Measurements from ENCODE around the gene ADCY9. TPM values are rescaled to one million over a fixed set of nuclear protein-coding genes. Genes with fewer than 3 reads are reported as not detected.
A peak's percentile ranks its signal among the peaks of the same experiment; 100 is the strongest.

Gene ADCY9
- total and polyA plus RNA-seq, 2 experiments from 2014 or later: 2.2 to 18.3 TPM

- DNase-seq (ENCODE audit: low spot score): no peak
- Mint-ChIP-seq H3K4me1 (peaks cover 25% of the 10 kb centered on the region), H3K36me3 (ENCODE audit: low read depth) (no peaks in the 10 kb centered on the region), H3K4me3 (no peak overlapping the region), H3K27me3 (ENCODE audit: insufficient read depth, low read depth, poor library complexity) (peaks cover 3% of the 10 kb centered on the region), H3K9me3 (no peaks in the 10 kb centered on the region), H3K27ac (peak overlapping the region; percentile 26; the same call in 1 of the 2 replicates)
- peaks cover 21% of the 10 kb centered on the region for H3K4me1 ChIP-seq (ENCODE audit: insufficient read depth)
- no peak overlapping the region for H3K4me3 ChIP-seq
- no peak overlapping the region for H3K27ac ChIP-seq (ENCODE audit: low read depth)
- H3K27me3 ChIP-seq (ENCODE audit: insufficient read depth): no peaks in the 10 kb centered on the region
- no peaks in the 10 kb centered on the region for H3K36me3 ChIP-seq (ENCODE audit: insufficient read depth)
- H3K79me2 ChIP-seq (replicated peaks; ENCODE audit: insufficient read depth): peaks cover 3% of the 10 kb centered on the region; the same call in 1 of the 2 replicates
- no peak for ATAC-seq
- no peak overlapping the region for H2AFZ ChIP-seq
- TF ChIP-seq STAT1 (IDR thresholded peaks at IDR 0.05; ENCODE audit: unreplicated experiment): no peak
- TF ChIP-seq POLR2AphosphoS5 (IDR thresholded peaks at IDR 0.05; ENCODE audit: low read depth): no peak
- H3K4me2 ChIP-seq: no peak overlapping the region
- no peaks in the 10 kb centered on the region for H4K20me1 ChIP-seq (replicated peaks; ENCODE audit: insufficient read depth)
- H3K9me2 ChIP-seq (ENCODE audit: insufficient read depth): no peaks in the 10 kb centered on the region
- H3F3A ChIP-seq (replicated peaks; ENCODE audit: low read depth): no peaks in the 10 kb centered on the region
Measured at GRCh38 chr16:4003166-4003565, 113.1 kb downstream of the ADCY9 start.

- Mint-ChIP-seq H3K4me1 (peaks cover 15% of the 10 kb centered on the region), H3K27me3 (ENCODE audit: insufficient read depth, low read depth, poor library complexity) (peaks cover 2% of the 10 kb centered on the region), H3K9me3 (no peaks in the 10 kb centered on the region), H3K27ac (no peak overlapping the region), H3K4me3 (no peak overlapping the region), H3K36me3 (ENCODE audit: low read depth) (no peaks in the 10 kb centered on the region)
- no peak for DNase-seq (ENCODE audit: low spot score)
- no peak overlapping the region for H2AFZ ChIP-seq
- ATAC-seq: no peak
- no peaks in the 10 kb centered on the region for H4K20me1 ChIP-seq (replicated peaks; ENCODE audit: insufficient read depth)
- H3K27ac ChIP-seq (ENCODE audit: low read depth): no peak overlapping the region
- peaks cover 3% of the 10 kb centered on the region; the same call in 1 of the 2 replicates for H3K79me2 ChIP-seq (replicated peaks; ENCODE audit: insufficient read depth)
- no peaks in the 10 kb centered on the region for H3F3A ChIP-seq (replicated peaks; ENCODE audit: low read depth)
- H3K27me3 ChIP-seq (ENCODE audit: insufficient read depth): no peaks in the 10 kb centered on the region
- H3K4me2 ChIP-seq: no peak overlapping the region
- H3K4me1 ChIP-seq (ENCODE audit: insufficient read depth): peaks cover 11% of the 10 kb centered on the region
- no peaks in the 10 kb centered on the region for H3K9me2 ChIP-seq (ENCODE audit: insufficient read depth)
- H3K36me3 ChIP-seq (ENCODE audit: insufficient read depth): no peaks in the 10 kb centered on the region
- H3K4me3 ChIP-seq: no peak overlapping the region
- TF ChIP-seq ZNF114 (CRISPR knock-in tag; IDR thresholded peaks at IDR 0.05) (no peak), ETS1 (IDR thresholded peaks at IDR 0.05) (no peak), STAT1 (IDR thresholded peaks at IDR 0.05; ENCODE audit: unreplicated experiment) (no peak), EZH2phosphoT487 (IDR thresholded peaks at IDR 0.05; ENCODE audit: unreplicated experiment) (no peak), CTCF (conservative IDR thresholded peaks at IDR 0.05; ENCODE audit: low read depth in 2 of 2) (no peak), NANOG (IDR thresholded peaks at IDR 0.05; ENCODE audit: borderline replicate concordance) (no peak), EZH2 (IDR thresholded peaks at IDR 0.05; ENCODE audit: low read depth, unreplicated experiment) (no peak), POLR2AphosphoS5 (IDR thresholded peaks at IDR 0.05; ENCODE audit: low read depth) (no peak), CREB1 (CRISPR knock-in tag; IDR thresholded peaks at IDR 0.05; ENCODE audit: low read depth) (no peak), REST (IDR thresholded peaks at IDR 0.05; ENCODE audit: unreplicated experiment) (no peak), ZNF331 (CRISPR knock-in tag; IDR thresholded peaks at IDR 0.05; ENCODE audit: low read depth) (no peak), JUNB (IDR thresholded peaks at IDR 0.05; ENCODE audit: unreplicated experiment) (no peak)
Measured at GRCh38 chr16:4002121-4002520, 114.1 kb downstream of the ADCY9 start.

Measured in GM23338 (cell line).